ENCODE results near the gene CCDC102B.

CCDC102B gene

DNA sequence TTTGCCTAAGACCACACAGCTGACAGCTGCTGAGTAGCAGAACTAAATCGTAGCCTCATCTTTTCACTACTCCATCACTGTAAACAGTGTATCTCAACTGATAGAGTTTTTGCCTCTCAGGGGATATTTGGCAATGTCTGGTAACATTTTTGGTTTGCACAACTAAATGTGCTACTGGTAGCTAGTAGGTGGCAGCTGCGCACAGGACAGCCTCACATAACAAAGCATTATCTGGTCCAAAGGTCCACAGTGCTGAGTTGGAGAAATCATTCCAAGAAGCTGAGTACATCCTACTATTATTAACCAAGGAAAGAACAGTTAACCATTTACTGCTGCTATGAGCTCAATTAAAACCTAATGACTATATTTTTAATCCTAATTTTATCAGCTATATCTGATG is 6.1 kb upstream of the CCDC102B start:
- H3K4me3 ChIP-seq (ENCODE audit: low read length) = no peak overlapping the region
- H3K4me2 ChIP-seq (ENCODE audit: low read length) = no peak overlapping the region
- no peaks in the 10 kb centered on the region for H3K9me3 ChIP-seq (ENCODE audit: control insufficient read depth, insufficient read depth, low read length)
- H3K4me1 ChIP-seq (ENCODE audit: control insufficient read depth, low read length) = no peaks in the 10 kb centered on the region
- no peak overlapping the region for H3K27ac ChIP-seq (ENCODE audit: low read depth, low read length)
- no peaks in the 10 kb centered on the region for H3K27me3 ChIP-seq (ENCODE audit: control insufficient read depth, low read length)
- no peaks in the 10 kb centered on the region for H3K9me2 ChIP-seq (replicated peaks; ENCODE audit: control insufficient read depth, low read length)
- H3K79me2 ChIP-seq (ENCODE audit: control insufficient read depth, low read length) = no peaks in the 10 kb centered on the region
- no peak for TF ChIP-seq EZH2phosphoT487 (IDR thresholded peaks at IDR 0.05; ENCODE audit: borderline replicate concordance, low read length)
- no peak for TF ChIP-seq CTCF (IDR thresholded peaks at IDR 0.05; ENCODE audit: low read depth, low read length, poor library complexity, severe bottlenecking)
- H3F3A ChIP-seq (ENCODE audit: control insufficient read depth, insufficient read depth) = no peaks in the 10 kb centered on the region
- no peaks in the 10 kb centered on the region for H4K20me1 ChIP-seq (ENCODE audit: control insufficient read depth, insufficient read depth, low read depth, low read length)
- no peaks in the 10 kb centered on the region for H3K36me3 ChIP-seq (ENCODE audit: control insufficient read depth, low read length)

DNA sequence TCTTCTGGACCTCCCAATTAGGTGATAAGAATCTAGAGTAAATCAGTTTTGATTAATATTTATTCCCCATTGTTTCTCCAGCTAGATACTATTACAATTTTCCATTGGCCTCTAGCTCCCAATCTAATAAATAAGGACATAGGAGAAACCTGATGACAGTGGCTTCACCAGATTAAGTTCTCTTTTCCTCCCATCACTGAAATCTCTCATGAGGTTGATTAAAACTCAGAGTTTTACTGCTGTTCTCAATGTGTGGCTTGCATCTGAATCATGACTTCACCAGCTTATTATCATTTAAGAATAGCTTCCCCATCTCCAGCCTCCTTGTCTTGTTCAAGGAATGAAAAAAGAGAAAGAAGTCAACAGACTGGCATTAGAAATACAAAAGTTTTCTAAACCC is 3.9 kb upstream of the CCDC102B start:
- Histone ChIP-seq H3K27me3 (ENCODE audit: control insufficient read depth, low read length) (no peaks in the 10 kb centered on the region), H3K79me2 (ENCODE audit: control insufficient read depth, low read length) (no peaks in the 10 kb centered on the region), H3K4me2 (ENCODE audit: low read length) (no peak overlapping the region), H4K20me1 (ENCODE audit: control insufficient read depth, insufficient read depth, low read depth, low read length) (no peaks in the 10 kb centered on the region), H3K4me3 (ENCODE audit: low read length) (no peak overlapping the region), H3K36me3 (ENCODE audit: control insufficient read depth, low read length) (no peaks in the 10 kb centered on the region), H3F3A (ENCODE audit: control insufficient read depth, insufficient read depth) (no peaks in the 10 kb centered on the region), H3K9me3 (ENCODE audit: control insufficient read depth, insufficient read depth, low read length) (no peaks in the 10 kb centered on the region), H3K27ac (ENCODE audit: low read depth, low read length) (no peak overlapping the region), H3K9me2 (replicated peaks; ENCODE audit: control insufficient read depth, low read length) (no peaks in the 10 kb centered on the region), H3K4me1 (ENCODE audit: control insufficient read depth, low read length) (no peaks in the 10 kb centered on the region)
- TF ChIP-seq EZH2phosphoT487 (IDR thresholded peaks at IDR 0.05; ENCODE audit: borderline replicate concordance, low read length) = no peak
- no peak for TF ChIP-seq CTCF (IDR thresholded peaks at IDR 0.05; ENCODE audit: low read depth, low read length, poor library complexity, severe bottlenecking)

GRCh38 chr18:68796936-68797690 is 767 bp upstream of the CCDC102B start:
- H3K4me1 ChIP-seq (ENCODE audit: control insufficient read depth, low read length) = no peaks in the 10 kb centered on the region
- H3F3A ChIP-seq (ENCODE audit: control insufficient read depth, insufficient read depth) = no peaks in the 10 kb centered on the region

More at GRCh38 chr18:68796936-68797690, 767 bp upstream of the CCDC102B start:
- Histone ChIP-seq H3K4me2 (ENCODE audit: low read length) (no peak overlapping the region), H3K9me3 (ENCODE audit: control insufficient read depth, insufficient read depth, low read length) (no peaks in the 10 kb centered on the region), H3K4me3 (ENCODE audit: low read length) (no peak overlapping the region), H3K9me2 (replicated peaks; ENCODE audit: control insufficient read depth, low read length) (no peaks in the 10 kb centered on the region), H3K27me3 (ENCODE audit: control insufficient read depth, low read length) (no peaks in the 10 kb centered on the region), H3K27ac (ENCODE audit: low read depth, low read length) (no peak overlapping the region), H3K36me3 (ENCODE audit: control insufficient read depth, low read length) (no peaks in the 10 kb centered on the region), H4K20me1 (ENCODE audit: control insufficient read depth, insufficient read depth, low read depth, low read length) (no peaks in the 10 kb centered on the region), H3K79me2 (ENCODE audit: control insufficient read depth, low read length) (no peaks in the 10 kb centered on the region)
- TF ChIP-seq CTCF (IDR thresholded peaks at IDR 0.05; ENCODE audit: low read depth, low read length, poor library complexity, severe bottlenecking) (no peak), EZH2phosphoT487 (IDR thresholded peaks at IDR 0.05; ENCODE audit: borderline replicate concordance, low read length) (no peak)
